BE2C (cell line): Measurements from ENCODE around the gene RIIAD1.
"Not testable (repeated sequence)": the region's sequence is repeated elsewhere in the genome, so short reads cannot be mapped to it uniquely, and the experiment has no call there.

Experiments
- DNase-seq: peaks from one replicate; pipeline ENCODE4 v3.0.0-alpha.2; 2020
- H3K27me3 ChIP-seq: fragments of 250-450 bp; sonication (Bioruptor Pico); 2 replicates; pipeline ENCODE4 v1.5.1; 2020; ENCODE audit warnings: mild to moderate bottlenecking
- H3K36me3 ChIP-seq: fragments of 250-450 bp; sonication (Bioruptor Pico); 2 replicates; pipeline ENCODE4 v1.5.1; 2020; ENCODE audit warnings: mild to moderate bottlenecking
- H3K4me1 ChIP-seq: fragments of 250-450 bp; sonication (Bioruptor Pico); 2 replicates; pipeline ENCODE4 v1.5.1; 2020
- H3K4me3 ChIP-seq: 2 replicates; pipeline ENCODE4 v1.5.1; 2011; ENCODE audit warnings: low read depth, low read length
- H3K9me3 ChIP-seq: fragments of 250-450 bp; sonication (Bioruptor Pico); 2 replicates; pipeline ENCODE4 v1.5.1; 2020
- TF ChIP-seq, protein P1 (sequence below): IDR thresholded peaks from 2 replicates; pipeline ENCODE4 v1.5.1; 2012; ENCODE audit warnings: mild to moderate bottlenecking, low read depth, low read length

RIIAD1 gene

DNA sequence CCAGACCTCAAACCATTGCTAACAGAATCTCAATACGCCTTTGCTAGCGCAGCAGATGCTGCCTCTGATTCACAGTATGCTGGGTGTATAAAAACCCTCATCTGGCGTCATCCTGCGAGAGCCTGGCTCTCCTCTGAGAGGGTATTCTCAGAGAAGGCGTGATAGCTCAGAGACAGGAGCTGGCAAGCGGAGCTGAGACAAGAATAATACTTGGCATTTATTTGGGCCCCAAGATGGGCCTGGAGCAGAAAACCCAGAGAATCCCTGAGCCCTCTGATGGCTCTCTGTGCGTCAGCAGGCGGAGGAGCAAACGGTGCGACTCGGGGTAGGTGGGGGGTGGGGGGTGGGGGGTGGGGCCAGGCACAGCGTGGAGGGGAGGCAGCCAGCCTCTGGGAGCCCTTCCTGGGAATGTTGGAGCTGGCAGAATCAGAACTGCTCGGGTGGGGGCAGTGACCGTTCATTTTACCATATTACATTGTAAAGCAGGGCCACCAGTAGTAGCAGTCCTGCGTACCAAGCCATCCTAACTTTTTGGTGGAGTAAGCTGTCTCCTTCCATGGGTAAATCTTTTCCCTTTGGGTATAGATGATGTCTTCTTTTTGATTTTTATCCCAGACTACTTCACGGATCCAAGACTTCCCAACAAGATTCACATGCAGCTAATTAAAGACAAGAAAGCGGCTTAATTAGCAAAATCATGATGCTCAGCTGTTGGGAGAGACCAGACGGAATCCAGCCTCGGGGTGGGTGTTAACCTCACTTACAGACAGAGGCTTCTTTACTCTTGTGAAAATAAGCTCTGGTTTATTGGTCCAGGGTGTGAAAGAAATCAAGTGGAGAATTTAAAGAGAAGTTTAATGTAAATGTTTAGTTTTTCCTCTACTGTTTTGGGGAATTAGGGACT is 7.1 kb downstream of the RIIAD1 start:
- TF ChIP-seq, protein P1, sequence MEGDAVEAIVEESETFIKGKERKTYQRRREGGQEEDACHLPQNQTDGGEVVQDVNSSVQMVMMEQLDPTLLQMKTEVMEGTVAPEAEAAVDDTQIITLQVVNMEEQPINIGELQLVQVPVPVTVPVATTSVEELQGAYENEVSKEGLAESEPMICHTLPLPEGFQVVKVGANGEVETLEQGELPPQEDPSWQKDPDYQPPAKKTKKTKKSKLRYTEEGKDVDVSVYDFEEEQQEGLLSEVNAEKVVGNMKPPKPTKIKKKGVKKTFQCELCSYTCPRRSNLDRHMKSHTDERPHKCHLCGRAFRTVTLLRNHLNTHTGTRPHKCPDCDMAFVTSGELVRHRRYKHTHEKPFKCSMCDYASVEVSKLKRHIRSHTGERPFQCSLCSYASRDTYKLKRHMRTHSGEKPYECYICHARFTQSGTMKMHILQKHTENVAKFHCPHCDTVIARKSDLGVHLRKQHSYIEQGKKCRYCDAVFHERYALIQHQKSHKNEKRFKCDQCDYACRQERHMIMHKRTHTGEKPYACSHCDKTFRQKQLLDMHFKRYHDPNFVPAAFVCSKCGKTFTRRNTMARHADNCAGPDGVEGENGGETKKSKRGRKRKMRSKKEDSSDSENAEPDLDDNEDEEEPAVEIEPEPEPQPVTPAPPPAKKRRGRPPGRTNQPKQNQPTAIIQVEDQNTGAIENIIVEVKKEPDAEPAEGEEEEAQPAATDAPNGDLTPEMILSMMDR = no peak
- peak; percentile 50 for DNase-seq
- peak overlapping the region; percentile 37 for H3K4me3 ChIP-seq

DNA sequence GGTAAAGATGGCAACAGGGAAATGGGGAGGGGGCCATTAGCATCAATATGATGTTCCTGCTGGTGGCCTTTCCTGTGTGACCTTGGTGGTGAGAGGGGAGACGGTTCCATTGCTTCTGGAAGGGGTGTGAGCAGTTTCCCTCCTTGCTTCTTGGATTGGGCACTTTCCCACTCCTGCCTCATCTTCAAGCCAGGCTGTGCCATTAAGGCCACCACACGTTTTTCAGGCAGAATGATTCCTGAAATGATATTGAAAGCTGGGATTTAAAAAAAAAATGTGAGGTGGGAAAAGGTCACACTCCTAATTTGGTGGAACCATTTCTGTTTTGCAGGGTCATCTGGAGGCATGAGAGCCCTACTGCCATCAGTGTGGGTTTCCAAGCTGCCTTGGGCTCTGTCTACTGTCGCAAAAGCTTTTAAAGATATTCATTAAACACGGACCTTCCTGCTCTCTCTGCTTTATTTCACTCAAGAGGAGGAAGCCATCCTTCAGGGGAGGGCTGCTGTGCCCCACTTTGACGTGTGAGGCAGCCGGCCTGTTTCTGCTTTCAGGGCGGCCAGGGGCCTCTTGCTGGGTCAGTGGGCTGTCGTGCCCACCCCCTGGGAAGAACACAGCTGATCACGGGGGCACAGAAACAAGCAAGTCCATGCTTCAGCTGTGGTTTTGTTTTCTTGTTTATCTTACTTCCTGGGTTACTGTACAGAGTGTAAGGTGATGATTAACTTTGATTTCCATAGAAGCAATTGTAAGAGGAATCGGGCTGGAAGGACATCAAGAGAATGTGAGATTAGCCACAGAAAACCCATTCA is 8.0 kb downstream of the RIIAD1 start:
- no peak overlapping the region for H3K4me3 ChIP-seq
- TF ChIP-seq, protein P1 = no peak
- H3K27me3 ChIP-seq = no peaks in the 10 kb centered on the region
- H3K4me1 ChIP-seq = peaks cover 10% of the 10 kb centered on the region
- no peak for DNase-seq
- no peaks in the 10 kb centered on the region for H3K9me3 ChIP-seq
- H3K36me3 ChIP-seq = no peaks in the 10 kb centered on the region

More for the DNA sequence above, 7.1 kb downstream of the RIIAD1 start:
- Histone ChIP-seq H3K27me3 (no peaks in the 10 kb centered on the region), H3K36me3 (no peaks in the 10 kb centered on the region), H3K9me3 (no peaks in the 10 kb centered on the region), H3K4me1 (peaks cover 10% of the 10 kb centered on the region)

DNA sequence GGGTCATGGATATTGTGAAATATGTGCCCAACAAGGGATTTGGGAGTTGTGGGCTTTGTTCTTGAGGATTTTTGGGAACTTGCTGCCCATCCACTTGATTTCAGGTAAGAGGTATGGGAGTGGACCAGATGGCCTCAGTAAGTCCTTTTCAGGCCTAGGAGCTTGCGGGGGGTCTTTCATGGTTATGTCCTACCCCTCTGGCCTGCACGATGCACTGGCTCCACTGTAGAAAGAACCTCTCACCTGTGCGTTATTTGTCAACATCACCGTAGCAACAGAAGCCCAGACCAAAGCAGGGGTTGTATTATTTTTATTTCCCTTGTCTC is 8.6 kb downstream of the RIIAD1 start:
- no peak for DNase-seq
- TF ChIP-seq, protein P1 = no peak

DNA sequence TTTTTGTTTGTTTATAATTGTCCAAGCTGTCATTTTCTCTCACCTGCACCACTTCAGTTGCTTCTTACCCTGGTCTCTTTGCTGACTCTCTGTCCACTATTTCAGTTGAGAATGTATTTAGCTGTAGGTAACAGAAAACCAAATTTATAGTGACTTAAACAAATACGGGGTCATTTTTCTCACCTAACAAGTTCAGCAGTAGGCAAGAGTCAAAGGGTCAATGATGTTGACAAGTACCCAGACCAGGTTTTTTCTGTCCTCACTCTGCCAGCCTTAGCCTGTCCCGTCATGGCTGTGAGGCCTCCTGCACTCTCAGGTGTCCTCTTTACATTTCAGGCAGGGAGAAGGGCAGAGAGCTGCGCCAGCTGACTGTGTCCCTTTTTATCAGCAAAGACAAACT is 11.8 kb downstream of the RIIAD1 start:
- Histone ChIP-seq H3K4me1 (peaks cover 10% of the 10 kb centered on the region), H3K36me3 (no peaks in the 10 kb centered on the region), H3K27me3 (no peaks in the 10 kb centered on the region), H3K9me3 (peaks cover 6% of the 10 kb centered on the region), H3K4me3 (no peak overlapping the region)
- DNase-seq = no peak
- TF ChIP-seq, protein P1 = no peak

More for the DNA sequence above, 8.6 kb downstream of the RIIAD1 start:
- H3K9me3 ChIP-seq = no peaks in the 10 kb centered on the region
- no peak overlapping the region for H3K4me3 ChIP-seq
- H3K4me1 ChIP-seq = peaks cover 10% of the 10 kb centered on the region
- H3K27me3 ChIP-seq = no peaks in the 10 kb centered on the region
- no peaks in the 10 kb centered on the region for H3K36me3 ChIP-seq

DNA sequence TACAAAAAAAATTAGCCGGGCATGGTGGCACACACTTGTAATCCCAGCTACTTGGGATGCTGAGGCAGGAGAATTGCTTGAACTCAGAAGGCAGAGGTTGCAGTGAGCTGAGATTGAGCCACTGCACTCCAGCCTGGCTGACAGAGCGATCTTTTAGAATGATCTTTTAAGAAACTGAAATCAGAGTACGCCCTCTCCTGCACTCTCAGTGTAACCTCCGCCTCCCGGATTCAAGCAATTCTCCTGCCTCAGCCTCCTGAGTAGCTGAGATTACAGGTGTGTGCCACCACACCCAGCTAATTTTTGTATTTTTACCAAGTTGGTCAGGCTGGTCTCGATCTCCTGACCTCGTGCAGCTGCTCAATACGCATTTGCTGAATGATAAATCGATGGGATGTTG is 12.7 kb downstream of the RIIAD1 start:
- H3K27me3 ChIP-seq, H3K4me3 ChIP-seq, H3K36me3 ChIP-seq, H3K4me1 ChIP-seq, H3K9me3 ChIP-seq, DNase-seq: not testable (repeated sequence)

DNA sequence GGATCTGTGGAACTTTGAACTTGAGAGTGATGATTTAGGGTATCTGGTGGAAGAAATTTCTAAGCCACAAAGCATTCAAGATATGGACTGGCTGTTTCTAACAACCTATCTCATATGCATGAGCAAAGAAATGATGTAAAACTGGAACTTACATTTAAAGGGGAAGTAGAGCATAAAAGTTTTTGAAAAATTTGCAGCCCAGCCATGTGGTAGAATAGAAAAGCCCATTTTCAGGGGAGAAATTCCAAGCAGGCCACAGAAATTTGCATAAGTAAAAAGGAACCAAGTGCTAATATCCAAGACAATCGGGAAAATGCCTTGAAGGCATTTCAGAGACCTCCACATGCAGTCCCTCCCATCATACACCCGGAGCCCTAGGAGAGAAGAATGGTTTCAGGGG is 15.7 kb downstream of the RIIAD1 start:
- TF ChIP-seq, protein P1 = no peak
- Histone ChIP-seq H3K4me3 (no peak overlapping the region), H3K4me1 (no peaks in the 10 kb centered on the region; the same call in 1 of the 2 replicates), H3K27me3 (no peaks in the 10 kb centered on the region), H3K9me3 (peaks cover 6% of the 10 kb centered on the region), H3K36me3 (no peaks in the 10 kb centered on the region)
- no peak for DNase-seq
